Naive thymus-derived CD4-positive, alpha-beta T cell (primary cell): Measurements from ENCODE around the gene ME2. TPM values are rescaled to one million over a fixed set of nuclear protein-coding genes. Genes with fewer than 3 reads are reported as not detected.
"Not testable (repeated sequence)": the region's sequence is repeated elsewhere in the genome, so short reads cannot be mapped to it uniquely, and the experiment has no call there.

Experiments
- ATAC-seq: fragments of 150-1000 bp; cut with Tn5 transposase; 2 replicates; pipeline ENCODE4 v1.10.0; 2021; ENCODE audit warnings: mild to moderate bottlenecking, moderate library complexity
- CTCF ChIA-PET: fragments of 350-600 bp; sonication (Branson Sonifier 250); formaldehyde crosslinking; loops from one replicate; lab custom pipeline; 2021; ENCODE audit warnings: antibody characterized with exemption; lab: Charles Lee
- POLR2A ChIA-PET: fragments of 350-600 bp; sonication (Branson Sonifier 250); formaldehyde crosslinking; loops from one replicate; lab custom pipeline; 2021; ENCODE audit warnings: antibody characterized with exemption, inconsistent platforms; lab: Charles Lee
- DNase-seq, 9 donors: peaks; one replicate each; pipeline versions ENCODE4 v3.0.0 to v3.0.0-alpha.2; 2020 to 2022; ENCODE audit warnings: mixed read lengths in 1 of 9
- H3K27ac ChIP-seq: one replicate; pipeline ENCODE4 v1.7.0; 2013; ENCODE audit warnings: mild to moderate bottlenecking, low read depth, low read length, moderate library complexity
- H3K27me3 ChIP-seq, 2 donors: one replicate each; pipeline ENCODE4 v1.7.0; 2013; ENCODE audit warnings: low read length in 2 of 2, mild to moderate bottlenecking in 2 of 2, moderate library complexity in 2 of 2; ENCODE audit not compliant: control insufficient read depth in 2 of 2, insufficient read depth in 2 of 2
- H3K36me3 ChIP-seq, 3 experiments: 1 replicate in 2 of 3; 2 replicates in 1 of 3; pipeline ENCODE4 v1.7.0; 2013; ENCODE audit warnings: low read length in 3 of 3, mild to moderate bottlenecking in 3 of 3, moderate library complexity in 1 of 3; ENCODE audit not compliant: insufficient read depth in 3 of 3, control insufficient read depth in 2 of 3
- H3K4me1 ChIP-seq, 2 donors: one replicate each; pipeline ENCODE4 v1.7.0; 2013; ENCODE audit warnings: low read length in 2 of 2, mild to moderate bottlenecking in 2 of 2, moderate library complexity in 1 of 2; ENCODE audit not compliant: control insufficient read depth in 2 of 2, insufficient read depth in 2 of 2
- H3K4me3 ChIP-seq: 2 replicates; pipeline ENCODE4 v1.7.0; 2013; ENCODE audit warnings: mild to moderate bottlenecking, low read length
- H3K9me3 ChIP-seq, 3 experiments: 1 replicate in 2 of 3; 2 replicates in 1 of 3; pipeline ENCODE4 v1.7.0; 2013; ENCODE audit warnings: low read length in 3 of 3; ENCODE audit not compliant: control insufficient read depth in 2 of 3
- H3K27ac Mint-ChIP-seq, 9 donors: one replicate each; pipeline ENCODE4 v1.8.0; 2020 to 2022; ENCODE audit warnings: mixed read lengths in 9 of 9, mild to moderate bottlenecking in 8 of 9, moderate library complexity in 5 of 9, inconsistent platforms in 2 of 9
- H3K27me3 Mint-ChIP-seq, 5 donors: one replicate each; pipeline ENCODE4 v1.8.0; 2021 to 2022; ENCODE audit warnings: mixed read lengths in 5 of 5, mild to moderate bottlenecking in 1 of 5
- H3K36me3 Mint-ChIP-seq, 5 donors: one replicate each; pipeline ENCODE4 v1.8.0; 2020 to 2022; ENCODE audit warnings: mixed read lengths in 5 of 5, mild to moderate bottlenecking in 3 of 5, inconsistent platforms in 1 of 5
- H3K4me1 Mint-ChIP-seq, 7 donors: one replicate each; pipeline ENCODE4 v1.8.0; 2020 to 2022; ENCODE audit warnings: mixed read lengths in 7 of 7, mild to moderate bottlenecking in 3 of 7, inconsistent platforms in 1 of 7
- H3K4me3 Mint-ChIP-seq, 10 donors: one replicate each; pipeline ENCODE4 v1.8.0; 2020 to 2022; ENCODE audit warnings: mild to moderate bottlenecking in 10 of 10, mixed read lengths in 10 of 10, moderate library complexity in 6 of 10, inconsistent platforms in 2 of 10
- H3K9me3 Mint-ChIP-seq, 11 donors: one replicate each; pipeline ENCODE4 v1.8.0; 2020 to 2022; ENCODE audit warnings: mixed read lengths in 11 of 11, mild to moderate bottlenecking in 4 of 11, inconsistent platforms in 1 of 11, moderate library complexity in 1 of 11
- intact Hi-C, 2 donors: fragments of 100-400 bp; cut with micrococcal nuclease; formaldehyde crosslinking; loops; one replicate each; pipeline ENCODE4 v1.15.1; 2023
- polyA plus RNA-seq, 2 donors: library from polyadenylated mRNA; unstranded; fragments of 300-500 nt; fragmentation: Illumina TruSeq; gene quantifications; one replicate each; pipeline ENCODE4 v1.2.3, GENCODE V29; 2021
- total RNA-seq, 6 experiments: library from RNA in 5 of 6; stranded (reverse) in 5 of 6; gene quantifications; 1 replicate in 5 of 6; 2 replicates in 1 of 6; pipeline ENCODE4 v1.2.3 and lab custom pipeline; 2021 to 2026

ME2 gene
- total and polyA plus RNA-seq, 7 experiments from 2014 or later: 29.4 to 84.7 (median 43.7) TPM

GRCh38 chr18:50935493-50936191 lies 56.7 kb downstream of the ME2 start:
- Mint-ChIP-seq H3K4me1 (peaks cover 0 to 7% (median 2%) of the 10 kb centered on the region in 7 donors), H3K36me3 (peaks cover 0 to 23% (median 6%) of the 10 kb centered on the region in 5 donors), H3K27me3 (no peaks in the 10 kb centered on the region), H3K27ac (peak overlapping the region in 5 of 9 donors; percentile 31 to 62 (median 59)), H3K9me3 (no peaks in the 10 kb centered on the region), H3K4me3 (no peak overlapping the region)
- ChIA-PET CTCF (no interaction called here), POLR2A (interaction anchor here (0.7 kb wide), 2 partner anchors 83 to 694 kb away, joined by 3 read pairs; no protein-coding TSS in a partner anchor)
- H3K27me3 ChIP-seq: no peaks in the 10 kb centered on the region
- H3K27ac ChIP-seq: no peak overlapping the region
- H3K4me3 ChIP-seq: no peak overlapping the region
- DNase-seq: no peak
- H3K4me1 ChIP-seq: no peaks in the 10 kb centered on the region
- no peak for ATAC-seq
- peaks cover 0 to 11% (median 0%) of the 10 kb centered on the region in 3 experiments for H3K36me3 ChIP-seq
- H3K9me3 ChIP-seq: no peaks in the 10 kb centered on the region
- intact Hi-C loops: loop anchor here in 1 of 2 donors (5.0 kb wide), 1 partner anchor 113 kb away; the partner anchor contains the start of gene MRO

- peak overlapping the region in 7 of 9 donors; percentile 1 to 92 (median 63) for H3K27ac Mint-ChIP-seq
These were observed 58.3 kb downstream of the ME2 start for GRCh38 chr18:50937183-50937582.

GRCh38 chr18:50938912-50939311 lies 60.0 kb downstream of the ME2 start:
- H3K27me3 Mint-ChIP-seq: no peaks in the 10 kb centered on the region
- no peak for ATAC-seq
- intact Hi-C loops: loop anchor here in 1 of 2 donors (5.0 kb wide), 1 partner anchor 117 kb away; the partner anchor contains the start of gene MRO
- peaks cover 0 to 10% (median 5%) of the 10 kb centered on the region in 3 experiments for H3K36me3 ChIP-seq
- peaks cover 0 to 23% (median 3%) of the 10 kb centered on the region in 5 donors for H3K36me3 Mint-ChIP-seq
- no peaks in the 10 kb centered on the region for H3K9me3 ChIP-seq
- H3K4me3 ChIP-seq: no peak overlapping the region
- H3K9me3 Mint-ChIP-seq: no peaks in the 10 kb centered on the region
- CTCF ChIA-PET: interaction anchor here (0.7 kb wide), 1 partner anchor 102 kb away, joined by 3 read pairs; no protein-coding TSS in a partner anchor
- H3K4me1 Mint-ChIP-seq: peaks cover 0 to 7% (median 2%) of the 10 kb centered on the region in 7 donors
- H3K27me3 ChIP-seq: no peaks in the 10 kb centered on the region
- peak overlapping the region in 8 of 9 donors; percentile 5 to 70 (median 32) for H3K27ac Mint-ChIP-seq
- no peaks in the 10 kb centered on the region for H3K4me1 ChIP-seq
- H3K4me3 Mint-ChIP-seq: no peak overlapping the region
- POLR2A ChIA-PET: interaction anchor here (0.6 to 1.6 kb wide), 2 partner anchors 60 to 116 kb away, joined by 3 to 6 read pairs; partner anchors contain the start of gene ME2
- no peak overlapping the region for H3K27ac ChIP-seq
- DNase-seq: no peak

More at GRCh38 chr18:50937183-50937582, 58.3 kb downstream of the ME2 start:
- intact Hi-C loops: loop anchor here in 1 of 2 donors (5.0 kb wide), 1 partner anchor 115 kb away; the partner anchor contains the start of gene MRO
- peaks cover 0 to 26% (median 6%) of the 10 kb centered on the region in 5 donors for H3K36me3 Mint-ChIP-seq
- no peaks in the 10 kb centered on the region for H3K27me3 Mint-ChIP-seq
- no peaks in the 10 kb centered on the region for H3K9me3 ChIP-seq
- H3K4me1 ChIP-seq: no peaks in the 10 kb centered on the region
- no peak overlapping the region for H3K4me3 ChIP-seq
- H3K36me3 ChIP-seq: peaks cover 0 to 11% (median 4%) of the 10 kb centered on the region in 3 experiments
- no peak for ATAC-seq
- POLR2A ChIA-PET: interaction anchor here (1.3 kb wide), 1 partner anchor 59 kb away, joined by 3 read pairs; no protein-coding TSS in a partner anchor
- no peak overlapping the region for H3K27ac ChIP-seq
- H3K9me3 Mint-ChIP-seq: no peaks in the 10 kb centered on the region
- no peaks in the 10 kb centered on the region for H3K27me3 ChIP-seq
- peaks cover 0 to 7% (median 2%) of the 10 kb centered on the region in 7 donors for H3K4me1 Mint-ChIP-seq
- no peak overlapping the region for H3K4me3 Mint-ChIP-seq
- CTCF ChIA-PET: no interaction called here
- DNase-seq: no peak

- H3K27me3 Mint-ChIP-seq: no peaks in the 10 kb centered on the region
- no peaks in the 10 kb centered on the region for H3K4me1 ChIP-seq
- ATAC-seq (peak; percentile 51), DNase-seq (no peak)
- H3K4me1 Mint-ChIP-seq: no peaks in the 10 kb centered on the region
- intact Hi-C loops: loop anchor here in 1 of 2 donors (5.0 kb wide), 1 partner anchor 108 kb away; no protein-coding TSS in a partner anchor
- peaks cover 0 to 18% (median 5%) of the 10 kb centered on the region in 3 experiments for H3K36me3 ChIP-seq
- no peaks in the 10 kb centered on the region for H3K9me3 Mint-ChIP-seq
- peaks cover 3 to 45% (median 12%) of the 10 kb centered on the region in 5 donors for H3K36me3 Mint-ChIP-seq
- H3K27me3 ChIP-seq: no peaks in the 10 kb centered on the region
- H3K4me3 Mint-ChIP-seq: no peak overlapping the region
- no peak overlapping the region for H3K4me3 ChIP-seq
- peak overlapping the region in 4 of 9 donors; percentile 9 to 64 (median 36) for H3K27ac Mint-ChIP-seq
- no peaks in the 10 kb centered on the region for H3K9me3 ChIP-seq
- H3K27ac ChIP-seq: no peak overlapping the region
- CTCF ChIA-PET: interaction anchor here (0.7 kb wide), 1 partner anchor 1423 kb away, joined by 3 read pairs; no protein-coding TSS in a partner anchor
- POLR2A ChIA-PET: no interaction called here
These were observed 65.5 kb downstream of the ME2 start for GRCh38 chr18:50944245-50944932.

GRCh38 chr18:50945918-50946317 lies 67.0 kb downstream of the ME2 start:
- H3K9me3 ChIP-seq, ATAC-seq, intact Hi-C loops, H3K9me3 Mint-ChIP-seq, H3K4me1 Mint-ChIP-seq, H3K27me3 ChIP-seq, POLR2A ChIA-PET, H3K4me3 ChIP-seq, CTCF ChIA-PET, H3K27ac ChIP-seq, H3K4me1 ChIP-seq, DNase-seq, H3K4me3 Mint-ChIP-seq, H3K27me3 Mint-ChIP-seq: not testable (repeated sequence)
- Mint-ChIP-seq H3K27ac (peak overlapping the region in 1 of 9 donors; percentile 59), H3K36me3 (peaks cover 3 to 41% (median 12%) of the 10 kb centered on the region in 5 donors)
- H3K36me3 ChIP-seq: peaks cover 0 to 18% (median 5%) of the 10 kb centered on the region in 3 experiments

- Histone ChIP-seq H3K9me3 (no peaks in the 10 kb centered on the region), H3K4me3 (no peak overlapping the region), H3K4me1 (no peaks in the 10 kb centered on the region), H3K27me3 (no peaks in the 10 kb centered on the region), H3K27ac (no peak overlapping the region), H3K36me3 (peaks cover 0 to 18% (median 0%) of the 10 kb centered on the region in 3 experiments)
- no peak for ATAC-seq
- H3K36me3 Mint-ChIP-seq: peaks cover 3 to 37% (median 12%) of the 10 kb centered on the region in 5 donors
- H3K27ac Mint-ChIP-seq: no peak overlapping the region
- no peaks in the 10 kb centered on the region for H3K4me1 Mint-ChIP-seq
- no peak for DNase-seq
- H3K27me3 Mint-ChIP-seq: no peaks in the 10 kb centered on the region
- ChIA-PET CTCF (no interaction called here), POLR2A (no interaction called here)
- H3K4me3 Mint-ChIP-seq: no peak overlapping the region
- no peaks in the 10 kb centered on the region for H3K9me3 Mint-ChIP-seq
- intact Hi-C loops: no loop called here
These were observed 69.0 kb downstream of the ME2 start for GRCh38 chr18:50947899-50948298.
